GM13976 (cell line): ENCODE results near the gene GABBR2.

Source experiments
- DNase-seq: peaks from one replicate; pipeline ENCODE4 v3.0.0; 2012; ENCODE audit warnings: low spot score
- CTCF ChIP-seq: IDR thresholded peaks from 2 replicates; pipeline ENCODE4 v1.5.1; 2012; ENCODE audit warnings: borderline replicate concordance, mild to moderate bottlenecking; ENCODE audit not compliant: insufficient read depth; ENCODE audit errors: extremely low read depth, missing control alignments, control extremely low read depth
- in situ Hi-C: fragments of 300-500 bp; cut with MboI; formaldehyde crosslinking; loops from one replicate; pipeline ENCODE4 v1.12.0; 2022; ENCODE audit warnings: low sequenced_read_pairs, mixed read lengths, inconsistent platforms; ENCODE audit not compliant: unreplicated experiment

The GABBR2 gene

DNA sequence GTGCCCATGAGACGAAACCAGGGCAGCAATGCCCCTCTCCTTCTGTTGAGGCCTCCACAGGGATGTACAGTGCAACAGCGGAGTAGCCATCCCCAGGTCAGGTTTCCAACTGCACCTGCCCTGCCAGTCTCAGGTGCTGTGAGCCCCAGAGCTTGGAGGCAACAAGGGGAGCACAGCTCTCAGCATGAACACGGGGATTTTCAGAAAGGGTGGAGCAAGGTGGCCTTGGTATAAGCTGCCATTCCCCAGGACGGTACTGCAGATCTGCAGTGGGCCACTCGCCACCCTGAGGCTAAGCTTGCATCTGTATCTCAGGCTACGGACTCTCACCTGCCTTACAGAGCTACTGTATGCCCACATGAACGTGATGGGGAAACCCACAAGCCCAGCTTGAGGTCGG lies 103.6 kb downstream of the GABBR2 start:
- no peak for DNase-seq
- no peak for TF ChIP-seq CTCF
- in situ Hi-C loops: no loop called here

DNA sequence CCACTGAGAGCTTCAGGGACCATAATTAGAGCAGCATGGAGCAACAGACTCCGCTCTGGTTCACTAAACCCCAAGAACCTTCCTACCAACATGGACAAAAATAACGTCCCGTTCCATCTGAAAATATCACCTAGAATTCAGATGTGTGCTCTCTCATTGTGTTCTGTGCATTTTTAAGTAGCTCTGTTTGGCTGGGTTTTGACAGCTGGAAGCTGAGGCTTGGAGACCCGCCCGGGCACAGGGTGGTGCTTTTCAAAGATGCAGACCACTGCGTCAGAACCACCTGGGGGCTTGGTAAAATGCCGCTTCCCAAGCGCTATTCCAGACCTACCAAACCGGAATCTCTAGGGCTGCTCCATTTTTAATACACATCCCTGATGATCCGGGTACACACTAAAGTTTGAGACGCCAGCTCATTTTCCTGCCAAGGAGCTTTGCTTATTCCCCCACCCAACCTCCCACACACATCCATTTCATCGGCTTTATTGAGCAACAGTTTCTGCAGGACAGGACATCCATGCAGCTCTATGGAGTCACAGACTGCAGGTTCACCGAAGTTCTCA lies 104.8 kb downstream of the GABBR2 start:
- in situ Hi-C loops: no loop called here
- TF ChIP-seq CTCF: no peak
- DNase-seq: no peak

DNA sequence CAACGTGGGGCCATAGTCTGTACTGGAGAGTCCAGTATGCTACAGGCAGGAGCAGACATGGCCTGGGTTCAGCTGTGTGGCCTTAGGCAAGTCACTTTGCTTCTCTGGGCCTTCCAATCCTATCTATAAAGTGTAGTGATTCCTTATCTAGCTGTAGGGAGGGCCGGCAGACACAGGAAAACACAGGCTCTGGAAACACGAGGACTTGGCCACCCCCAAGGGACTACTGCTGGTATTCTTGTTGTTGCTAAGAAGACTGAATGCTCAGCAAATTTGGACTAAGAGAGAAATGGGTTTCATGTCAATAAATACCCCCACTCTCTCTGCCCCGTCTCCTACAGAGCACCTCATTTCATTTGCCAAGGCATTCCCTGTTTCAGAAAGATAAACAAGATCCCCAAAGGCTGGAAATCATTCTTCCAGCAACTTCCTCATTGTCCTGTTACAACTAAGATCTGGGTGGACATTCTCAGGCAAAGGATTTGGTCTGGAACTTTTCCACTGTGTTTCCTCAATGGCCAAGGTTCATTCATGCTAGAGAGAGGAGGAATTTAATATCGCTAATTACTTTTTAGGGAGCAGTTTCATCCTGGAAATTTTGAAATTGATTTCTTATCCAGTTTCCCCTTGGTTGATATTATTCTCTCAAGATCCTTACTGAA lies 105.8 kb downstream of the GABBR2 start:
- in situ Hi-C loops: no loop called here
- no peak for TF ChIP-seq CTCF
- DNase-seq: no peak

GRCh38 chr9:98600631-98601030 lies 108.1 kb downstream of the GABBR2 start:
- no peak for TF ChIP-seq CTCF
- DNase-seq: no peak
- in situ Hi-C loops: no loop called here

- in situ Hi-C loops: no loop called here
- TF ChIP-seq CTCF: no peak
Measured at GRCh38 chr9:98599566-98600216, 109.0 kb downstream of the GABBR2 start.

GRCh38 chr9:98598861-98599260 lies 109.9 kb downstream of the GABBR2 start:
- no peak for DNase-seq
- no peak for TF ChIP-seq CTCF
- in situ Hi-C loops: no loop called here

More at GRCh38 chr9:98599566-98600216, 109.0 kb downstream of the GABBR2 start:
- DNase-seq: no peak
